Thymus (tissue), 11 donors: ENCODE measurements around the gene DEPDC5. TPM values are rescaled to one million over a fixed set of nuclear protein-coding genes. Genes with fewer than 3 reads are reported as not detected.

ENCODE experiments used
- DNase-seq, 9 donors: peaks; one replicate each; pipeline ENCODE4 v3.0.0-alpha.2; 2013; ENCODE audit warnings: low spot score in 9 of 9, low read depth in 6 of 9, missing footprints in 1 of 9
- H3K27ac ChIP-seq, 2 donors: one replicate each; pipeline ENCODE4 v1.5.1; 2013; ENCODE audit warnings: control low read depth in 1 of 2, low read depth in 1 of 2, low read length in 1 of 2, mild to moderate bottlenecking in 1 of 2, moderate library complexity in 1 of 2
- H3K27me3 ChIP-seq, 2 donors: one replicate each; pipeline ENCODE4 v1.5.1; 2013; ENCODE audit warnings: low read length in 1 of 2; ENCODE audit not compliant: control insufficient read depth in 2 of 2, insufficient read depth in 1 of 2
- H3K36me3 ChIP-seq, 2 donors: one replicate each; pipeline ENCODE4 v1.5.1; 2013; ENCODE audit warnings: low read length in 1 of 2, mild to moderate bottlenecking in 1 of 2, moderate library complexity in 1 of 2; ENCODE audit not compliant: control insufficient read depth in 2 of 2, insufficient read depth in 2 of 2
- H3K4me1 ChIP-seq, 2 donors: one replicate each; pipeline ENCODE4 v1.5.1; 2013; ENCODE audit warnings: low read length in 2 of 2; ENCODE audit not compliant: control insufficient read depth in 2 of 2, insufficient read depth in 2 of 2
- H3K4me3 ChIP-seq, 2 donors: one replicate each; pipeline ENCODE4 v1.5.1; 2013; ENCODE audit warnings: low read length in 2 of 2, control low read depth in 1 of 2, mild to moderate bottlenecking in 1 of 2
- H3K9me3 ChIP-seq, 2 donors: one replicate each; pipeline ENCODE4 v1.5.1; 2013; ENCODE audit warnings: low read length in 1 of 2, mild to moderate bottlenecking in 1 of 2; ENCODE audit not compliant: control insufficient read depth in 2 of 2, insufficient read depth in 1 of 2
- WGBS: extraction: QIAGEN DNeasy Blood & Tissue Kit; methylation state at CpG from one replicate; pipeline ENCODE4 v1.1.7; 2013; 5-methylcytosine and 5-hydroxymethylcytosine counted together
- polyA plus RNA-seq: library from polyadenylated mRNA; stranded (reverse); fragments of 200-250 nt; gene quantifications from one replicate; pipeline ENCODE4 v1.2.3, GENCODE V29; 2013
- total RNA-seq: library from RNA; stranded (reverse); fragments of 120-200 nt; gene quantifications from one replicate; pipeline ENCODE4 v1.2.4, GENCODE V29; 2013
- donor health status: healthy.

Gene DEPDC5
- total and polyA plus RNA-seq, 2 donors, result 9.2 to 10.5 TPM

DNA sequence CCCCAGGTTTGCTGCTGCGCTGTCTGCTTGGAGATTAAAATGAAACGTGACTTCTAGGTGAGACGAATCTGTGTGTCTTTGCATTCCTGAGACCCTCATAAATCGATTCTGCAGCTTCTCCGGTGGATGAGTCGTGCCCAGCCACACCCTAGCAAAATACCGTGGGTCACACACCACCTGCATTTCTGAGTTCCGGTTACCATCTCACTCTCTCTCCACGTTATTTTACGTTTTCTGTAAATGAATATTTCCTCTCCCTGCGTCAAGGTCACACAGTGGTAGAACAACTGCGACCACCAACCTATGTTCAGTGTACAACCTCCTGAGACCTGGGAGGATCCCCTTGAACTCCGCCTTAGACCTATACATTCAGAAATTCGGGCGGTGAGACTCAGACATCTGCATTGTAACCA, 191.6 kb downstream of the DEPDC5 start:
- peaks cover 21 to 39% of the 10 kb centered on the region in 2 donors for H3K4me1 ChIP-seq
- DNase-seq, result peak in 2 of 9 donors; percentile 37 to 59
- no peaks in the 10 kb centered on the region for H3K27me3 ChIP-seq
- H3K27ac ChIP-seq, result peak overlapping the region; percentile 88 to 95
- peaks cover under 1 to 24% of the 10 kb centered on the region in 2 donors for H3K36me3 ChIP-seq
- WGBS, result 5% methylated on average over 15 of the region's 15 CpGs
- peak overlapping the region; percentile 88 to 93 for H3K4me3 ChIP-seq
- H3K9me3 ChIP-seq, result peaks cover 0 to 4% of the 10 kb centered on the region in 2 donors

DNA sequence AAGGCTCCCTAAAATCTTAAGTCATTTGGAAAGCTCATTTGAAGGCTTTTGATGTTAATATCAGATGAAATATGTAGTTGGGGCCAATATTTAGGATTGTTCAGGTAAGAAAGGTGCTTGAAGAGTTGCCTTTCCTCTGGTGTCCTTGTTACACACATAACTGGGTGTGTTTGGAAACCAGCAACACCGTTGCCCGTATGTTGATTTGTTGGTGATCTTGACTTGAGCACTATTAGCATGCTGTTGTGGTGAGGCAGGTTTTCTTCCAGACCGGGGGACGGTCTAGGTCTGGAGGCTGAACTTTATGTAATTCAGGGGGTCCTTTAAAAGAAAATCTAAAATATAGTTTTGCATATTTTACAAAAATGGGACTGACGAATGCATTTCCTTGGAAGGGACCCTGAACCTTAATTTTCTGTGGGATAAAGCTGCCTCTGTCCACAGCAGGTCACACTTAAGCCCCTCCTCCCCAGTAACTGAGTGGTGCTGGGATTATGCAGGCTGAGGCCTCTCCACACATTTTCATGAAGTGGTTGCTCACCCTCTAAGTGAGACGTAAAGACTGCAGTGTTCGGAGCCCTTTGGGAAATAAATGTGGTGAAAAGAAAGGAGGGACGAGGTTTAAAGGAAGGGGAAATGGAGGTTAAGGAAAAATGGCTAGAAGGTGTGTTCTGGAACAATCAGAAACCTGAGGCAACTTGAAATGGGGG, 192.3 kb downstream of the DEPDC5 start:
- H3K27ac ChIP-seq, result peak overlapping the region in 1 of 2 donors; percentile 88
- peaks cover 26 to 46% of the 10 kb centered on the region in 2 donors for H3K4me1 ChIP-seq
- peaks cover 7 to 26% of the 10 kb centered on the region in 2 donors for H3K36me3 ChIP-seq
- peak overlapping the region; percentile 88 to 93 for H3K4me3 ChIP-seq
- DNase-seq, result no peak
- H3K27me3 ChIP-seq, result no peaks in the 10 kb centered on the region
- WGBS, result 80% methylated on average over 8 of the region's 8 CpGs
- H3K9me3 ChIP-seq, result peaks cover 0 to 4% of the 10 kb centered on the region in 2 donors

GRCh38 chr22:31947296-31947695, 193.5 kb downstream of the DEPDC5 start:
- Histone ChIP-seq H3K27ac (peak overlapping the region in 1 of 2 donors; percentile 36), H3K36me3 (peaks cover 7 to 28% of the 10 kb centered on the region in 2 donors), H3K4me3 (no peak overlapping the region), H3K9me3 (peaks cover 0 to 4% of the 10 kb centered on the region in 2 donors), H3K4me1 (peaks cover 32 to 56% of the 10 kb centered on the region in 2 donors), H3K27me3 (no peaks in the 10 kb centered on the region)
- WGBS, result 4% methylated on average over 2 of the region's 2 CpGs
- peak in 4 of 9 donors; percentile 49 to 81 (median 68) for DNase-seq

DNA sequence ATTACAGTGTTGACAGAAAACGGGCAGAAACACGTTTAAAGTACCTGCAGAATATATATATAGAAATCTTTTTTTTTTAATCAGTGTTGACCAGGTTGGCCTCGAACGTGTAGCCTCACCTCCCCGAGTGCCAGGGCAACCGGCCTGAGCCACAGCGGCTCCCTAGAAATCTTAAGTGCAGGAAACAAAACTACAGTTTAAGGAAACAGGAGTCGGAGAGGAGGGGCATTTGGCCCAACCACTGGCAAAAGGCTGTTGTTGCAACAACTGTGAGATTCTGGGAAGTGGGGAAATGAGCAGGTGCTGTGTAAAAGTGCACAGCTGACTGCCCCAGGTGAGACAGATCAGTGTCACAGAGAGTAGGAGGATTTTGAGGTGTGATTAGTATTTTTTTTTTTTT, 194.2 kb downstream of the DEPDC5 start:
- H3K27me3 ChIP-seq, result no peaks in the 10 kb centered on the region
- H3K27ac ChIP-seq, result no peak overlapping the region
- peaks cover 38 to 59% of the 10 kb centered on the region in 2 donors for H3K4me1 ChIP-seq
- no peak for DNase-seq
- whole genome bisulfite sequencing, result 89% methylated on average over 8 of the region's 8 CpGs
- peaks cover 0 to 4% of the 10 kb centered on the region in 2 donors for H3K9me3 ChIP-seq
- no peak overlapping the region for H3K4me3 ChIP-seq
- peaks cover 7 to 28% of the 10 kb centered on the region in 2 donors for H3K36me3 ChIP-seq

- peaks cover 49 to 63% of the 10 kb centered on the region in 2 donors for H3K4me1 ChIP-seq
- WGBS, result 82% methylated on average over 4 of the region's 4 CpGs
- peak overlapping the region in 1 of 2 donors; percentile 77 for H3K27ac ChIP-seq
- H3K27me3 ChIP-seq, result no peaks in the 10 kb centered on the region
- DNase-seq, result no peak
- peaks cover 11 to 28% of the 10 kb centered on the region in 2 donors for H3K36me3 ChIP-seq
- no peak overlapping the region for H3K4me3 ChIP-seq
- H3K9me3 ChIP-seq, result no peaks in the 10 kb centered on the region
Observed at GRCh38 chr22:31950226-31950625, 196.4 kb downstream of the DEPDC5 start.

- H3K9me3 ChIP-seq, result no peaks in the 10 kb centered on the region
- peaks cover 18 to 30% of the 10 kb centered on the region in 2 donors for H3K36me3 ChIP-seq
- H3K27ac ChIP-seq, result peak overlapping the region; percentile 53 to 77
- no peaks in the 10 kb centered on the region for H3K27me3 ChIP-seq
- 70% methylated on average over 8 of the region's 8 CpGs for WGBS
- no peak overlapping the region for H3K4me3 ChIP-seq
- DNase-seq, result peak in 1 of 9 donors; percentile 54
- H3K4me1 ChIP-seq, result peaks cover 45 to 59% of the 10 kb centered on the region in 2 donors
Observed at GRCh38 chr22:31951194-31952093, 197.6 kb downstream of the DEPDC5 start.

- Histone ChIP-seq H3K9me3 (no peaks in the 10 kb centered on the region), H3K27me3 (no peaks in the 10 kb centered on the region), H3K4me1 (peaks cover 39 to 58% of the 10 kb centered on the region in 2 donors), H3K36me3 (peaks cover 23 to 36% of the 10 kb centered on the region in 2 donors), H3K4me3 (no peak overlapping the region), H3K27ac (peak overlapping the region in 1 of 2 donors; percentile 77)
- DNase-seq, result no peak
- WGBS, result 89% methylated on average over 2 of the region's 2 CpGs
Observed at GRCh38 chr22:31952094-31952401, 198.2 kb downstream of the DEPDC5 start.

- H3K4me1 ChIP-seq, result peaks cover 38 to 58% of the 10 kb centered on the region in 2 donors
- peak overlapping the region in 1 of 2 donors; percentile 39 for H3K27ac ChIP-seq
- H3K27me3 ChIP-seq, result no peaks in the 10 kb centered on the region
- no peaks in the 10 kb centered on the region for H3K9me3 ChIP-seq
- no peak overlapping the region for H3K4me3 ChIP-seq
- peaks cover 24 to 39% of the 10 kb centered on the region in 2 donors for H3K36me3 ChIP-seq
- 92% methylated on average over 2 of the region's 2 CpGs for WGBS
- no peak for DNase-seq
Observed at GRCh38 chr22:31952472-31952871, 198.7 kb downstream of the DEPDC5 start.

DNA sequence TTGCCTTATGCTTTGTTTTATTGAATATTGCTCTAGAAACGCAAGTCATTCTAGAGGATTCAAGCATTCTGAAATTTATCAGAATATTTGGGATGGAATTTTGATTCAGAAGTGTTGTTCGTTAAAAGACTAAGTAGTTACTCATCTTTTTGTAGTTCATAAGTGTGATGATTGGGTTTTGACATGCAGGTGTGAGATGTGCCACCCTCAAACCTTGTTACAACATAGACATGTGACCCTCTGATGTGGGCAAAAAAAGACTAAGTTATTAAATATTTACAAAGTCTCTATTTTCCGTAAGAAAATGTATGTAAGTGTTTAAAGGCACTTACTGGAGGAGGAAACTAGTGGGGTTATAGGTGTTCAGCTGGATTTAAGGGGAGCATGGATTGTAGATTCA, 199.4 kb downstream of the DEPDC5 start:
- no peaks in the 10 kb centered on the region for H3K27me3 ChIP-seq
- H3K4me3 ChIP-seq, result no peak overlapping the region
- peak in 1 of 9 donors; percentile 63 for DNase-seq
- peaks cover 32 to 38% of the 10 kb centered on the region in 2 donors for H3K36me3 ChIP-seq
- peaks cover 38 to 53% of the 10 kb centered on the region in 2 donors for H3K4me1 ChIP-seq
- peak overlapping the region in 1 of 2 donors; percentile 27 for H3K27ac ChIP-seq
- WGBS, result 36% methylated on average over 3 of the region's 3 CpGs
- H3K9me3 ChIP-seq, result no peaks in the 10 kb centered on the region
